GM21381 (cell line): ENCODE measurements around the gene YJU2.
"Not testable (repeated sequence)": the region's sequence is repeated elsewhere in the genome, so short reads cannot be mapped to it uniquely, and the experiment has no call there.

Experiments
- ATAC-seq: cut with Tn5 transposase; IDR thresholded peaks from one replicate; pipeline ENCODE4 v1.9.1; 2021; ENCODE audit warnings: mild to moderate bottlenecking, moderate library complexity; ENCODE audit not compliant: unreplicated experiment

The YJU2 gene

DNA sequence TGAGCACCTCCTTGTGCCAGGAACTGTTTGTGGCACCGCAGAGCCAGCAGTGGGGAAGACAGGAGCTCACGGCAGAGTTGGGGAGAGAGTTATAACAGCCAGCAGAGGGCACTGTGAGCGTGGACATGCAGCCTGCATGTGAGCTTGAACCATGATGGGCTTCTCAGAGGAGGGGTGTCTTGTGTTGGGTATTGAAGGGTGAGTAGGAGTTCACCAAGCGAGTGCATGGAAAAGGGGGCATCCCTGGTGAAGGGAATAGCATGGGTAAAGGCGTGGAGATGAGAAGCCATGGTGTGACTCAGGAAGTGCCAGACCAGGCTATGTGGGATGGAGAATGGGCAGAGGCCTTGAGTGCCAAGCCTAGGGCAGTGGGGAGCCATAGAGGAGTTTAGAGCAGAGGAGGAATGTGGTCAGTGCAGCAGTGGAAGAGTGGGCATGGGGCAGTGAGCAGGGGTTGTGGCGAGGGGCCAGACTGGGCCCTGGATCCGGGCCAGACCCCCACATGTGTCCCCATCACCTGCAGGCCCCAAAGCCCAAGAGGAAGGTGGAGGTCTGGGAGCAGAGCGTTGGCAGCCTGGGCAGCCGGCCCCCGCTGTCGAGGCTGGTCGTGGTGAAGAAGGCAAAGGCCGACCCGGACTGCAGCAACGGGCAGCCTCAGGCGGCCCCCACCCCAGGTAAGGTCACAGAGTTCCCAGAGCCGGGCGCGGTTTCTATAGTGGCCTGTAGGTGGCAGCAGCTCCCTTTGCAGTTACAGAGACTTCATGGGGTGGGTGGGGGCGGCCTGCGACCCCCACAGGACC is 20.4 kb downstream of the YJU2 start:
- ATAC-seq = no peak

- ATAC-seq = no peak
Measured at GRCh38 chr19:4267901-4268815, 21.3 kb downstream of the YJU2 start.

GRCh38 chr19:4268816-4269430 is 22.0 kb downstream of the YJU2 start:
- ATAC-seq = no peak

- ATAC-seq = no peak
Measured at GRCh38 chr19:4272894-4273293, 26.0 kb downstream of the YJU2 start.

DNA sequence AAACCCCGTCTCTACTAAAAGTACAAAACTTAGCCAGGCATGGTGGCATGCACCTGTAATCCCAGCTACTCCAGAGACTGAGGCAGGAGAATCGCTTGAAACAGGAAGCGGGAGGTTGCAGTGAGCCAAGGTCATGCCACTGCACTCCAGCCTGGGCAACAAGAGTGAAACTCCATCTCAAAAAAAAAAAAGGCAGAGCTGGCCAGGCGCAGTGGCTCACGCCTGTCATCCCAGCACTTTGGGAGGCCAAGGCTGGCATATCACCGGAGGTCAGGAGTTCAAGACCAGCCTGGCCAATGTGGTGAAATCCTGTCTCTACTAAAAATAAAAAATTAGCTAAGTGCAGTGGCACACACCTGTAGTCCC is 27.4 kb downstream of the YJU2 start:
- ATAC-seq = not testable (repeated sequence)

- ATAC-seq = no peak
Measured at GRCh38 chr19:4277191-4277696, 30.4 kb downstream of the YJU2 start.

DNA sequence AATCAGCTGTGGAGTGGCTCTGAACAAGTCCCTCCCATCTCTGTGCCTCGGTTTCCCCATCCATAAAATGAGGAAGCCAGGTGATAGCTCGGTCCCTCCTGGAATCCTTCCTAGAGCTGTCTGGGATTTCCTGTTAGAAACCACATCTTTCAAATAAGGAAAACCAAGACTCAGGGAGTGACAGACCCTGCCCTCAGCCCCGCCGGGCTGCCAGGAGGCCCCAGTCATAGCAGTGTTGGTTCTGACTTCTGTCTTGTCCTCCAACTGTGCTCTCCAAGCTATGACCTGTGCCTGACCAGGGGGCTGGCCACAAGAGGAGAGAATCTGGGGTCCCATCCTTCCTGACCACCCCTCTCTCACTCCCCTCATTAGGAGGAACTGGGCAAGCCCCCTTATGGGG is 31.1 kb downstream of the YJU2 start:
- no peak for ATAC-seq

DNA sequence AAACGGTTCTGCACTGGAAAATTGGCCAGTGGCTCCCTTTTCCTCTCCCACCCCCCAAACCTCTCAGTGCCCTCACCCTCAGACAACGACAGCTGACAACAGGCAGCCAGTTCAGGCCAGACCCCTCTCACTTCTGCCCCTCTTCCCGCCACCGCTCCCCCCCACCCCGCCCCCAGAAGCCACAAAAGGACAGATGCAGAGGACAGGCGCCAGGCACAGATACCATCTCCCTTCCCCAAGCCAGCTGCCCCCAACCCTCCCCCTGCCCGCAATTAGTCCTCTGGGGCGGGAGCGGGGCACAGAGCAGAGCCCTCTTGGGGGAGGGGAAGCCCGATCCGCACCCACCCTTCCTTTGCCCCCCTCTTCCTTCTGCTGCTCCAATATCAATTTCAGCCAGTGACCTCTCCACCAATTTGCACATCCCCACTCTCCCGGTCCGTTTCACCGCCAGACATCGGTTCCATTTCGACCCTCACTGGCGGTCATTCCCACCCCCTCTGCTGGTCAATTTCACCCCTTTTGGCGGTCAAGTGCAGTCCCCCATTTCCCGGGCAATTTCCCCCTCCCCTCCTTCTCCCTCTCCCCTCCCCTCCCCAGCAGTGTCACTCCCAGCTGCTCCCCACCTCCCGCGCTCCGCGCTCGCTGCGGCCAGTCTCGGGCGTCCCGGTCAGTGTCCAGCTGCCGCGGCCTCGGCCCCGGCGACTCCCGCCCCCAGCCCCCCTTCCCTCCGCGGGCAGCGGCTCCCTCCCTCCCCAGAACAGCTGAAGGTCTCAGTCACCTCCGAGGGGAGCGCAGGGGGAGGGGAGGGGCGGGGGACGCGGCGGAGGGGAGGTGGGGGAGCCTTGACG is 31.8 kb downstream of the YJU2 start, which contains the start of gene SHD:
Gene SHD, plus strand, starts transcription at position 848 of the 848 bp plus-strand sequence. CDS start 798 bp downstream, outside the sequence.
- no peak for ATAC-seq

DNA sequence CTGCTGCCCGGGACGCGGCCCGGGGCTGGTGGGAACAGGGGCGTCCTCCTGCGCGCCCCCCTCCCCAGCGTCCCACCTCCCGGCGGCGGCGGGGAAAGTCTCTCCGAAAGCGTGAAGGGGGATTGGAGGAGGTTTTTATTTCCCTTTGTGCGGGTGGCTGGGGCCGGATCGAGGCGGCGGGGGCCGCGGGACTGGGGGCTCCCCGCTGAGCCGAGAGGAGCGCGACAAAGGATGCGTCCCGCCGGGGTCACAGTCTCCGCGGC is 32.3 kb downstream of the YJU2 start:
- no peak for ATAC-seq

GRCh38 chr19:4279530-4280422 is 32.9 kb downstream of the YJU2 start:
- ATAC-seq = no peak

- no peak for ATAC-seq
Measured at GRCh38 chr19:4284176-4284958, 37.5 kb downstream of the YJU2 start.

DNA sequence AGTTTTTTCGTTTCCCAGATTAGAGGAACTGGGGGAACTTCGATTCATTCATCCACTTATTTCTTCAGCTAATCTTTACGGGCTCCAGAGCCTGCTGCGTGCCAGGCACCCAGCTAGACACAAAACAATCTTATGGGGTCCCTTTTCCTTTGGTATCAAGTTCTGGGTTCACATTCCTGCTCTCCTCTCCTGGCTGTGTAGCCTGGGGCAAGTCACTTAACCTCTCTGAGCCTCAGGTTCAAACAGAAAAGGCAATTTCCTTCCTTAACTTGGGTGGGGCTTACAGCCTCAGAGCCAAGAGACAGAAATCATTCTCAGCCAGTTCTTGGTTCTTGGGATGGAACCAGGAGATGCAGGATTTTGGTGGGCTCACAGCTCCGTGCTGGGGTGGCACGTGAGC is 38.1 kb downstream of the YJU2 start:
- no peak for ATAC-seq

- not testable (repeated sequence) for ATAC-seq
Measured at GRCh38 chr19:4286141-4286540, 39.3 kb downstream of the YJU2 start.

DNA sequence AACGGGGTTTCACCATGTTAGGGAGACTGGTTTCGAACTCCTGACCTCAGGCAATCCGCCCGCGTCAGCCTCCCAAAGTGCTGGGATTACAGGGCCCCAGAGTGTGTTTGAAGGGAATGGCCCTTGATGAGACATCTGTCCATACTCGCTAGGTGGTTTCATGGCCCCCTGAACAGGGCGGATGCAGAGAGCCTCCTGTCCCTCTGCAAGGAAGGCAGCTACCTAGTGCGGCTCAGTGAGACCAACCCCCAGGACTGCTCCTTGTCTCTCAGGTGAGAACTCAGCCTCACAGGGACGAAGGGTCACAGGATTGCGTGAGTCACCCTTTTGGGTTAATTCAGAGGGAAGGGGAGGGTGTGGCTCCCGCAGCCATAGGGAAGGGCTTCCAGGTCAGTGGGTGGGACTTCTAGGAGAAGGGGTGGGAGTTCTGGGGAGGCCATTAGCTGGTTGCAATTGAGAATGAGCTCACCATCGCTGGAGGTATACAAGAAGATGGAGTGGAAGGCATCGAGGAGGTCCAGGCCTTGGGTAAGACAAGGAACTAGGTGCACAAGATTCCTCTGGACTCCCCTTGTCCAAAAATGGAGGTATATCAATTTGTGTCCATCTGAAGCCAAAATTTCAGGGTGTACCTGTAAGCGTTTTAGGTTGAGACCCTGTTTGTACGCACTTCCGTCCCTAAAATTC is 41.4 kb downstream of the YJU2 start:
- ATAC-seq = no peak

GRCh38 chr19:4291184-4291732 is 44.4 kb downstream of the YJU2 start:
- ATAC-seq = no peak

- no peak for ATAC-seq
Measured at GRCh38 chr19:4292515-4292914, 45.6 kb downstream of the YJU2 start.

- ATAC-seq = no peak
Measured at GRCh38 chr19:4294389-4294788, 47.5 kb downstream of the YJU2 start.
